GM21390 (cell line): ENCODE measurements around the gene FA2H.
A peak's percentile ranks its signal among the peaks of the same experiment; 100 is the strongest.
"Not testable (repeated sequence)": the region's sequence is repeated elsewhere in the genome, so short reads cannot be mapped to it uniquely, and the experiment has no call there.

Experiments used
- ATAC-seq: cut with Tn5 transposase; IDR thresholded peaks from one replicate; pipeline ENCODE4 v1.9.1; 2021; ENCODE audit not compliant: unreplicated experiment

The FA2H gene

DNA sequence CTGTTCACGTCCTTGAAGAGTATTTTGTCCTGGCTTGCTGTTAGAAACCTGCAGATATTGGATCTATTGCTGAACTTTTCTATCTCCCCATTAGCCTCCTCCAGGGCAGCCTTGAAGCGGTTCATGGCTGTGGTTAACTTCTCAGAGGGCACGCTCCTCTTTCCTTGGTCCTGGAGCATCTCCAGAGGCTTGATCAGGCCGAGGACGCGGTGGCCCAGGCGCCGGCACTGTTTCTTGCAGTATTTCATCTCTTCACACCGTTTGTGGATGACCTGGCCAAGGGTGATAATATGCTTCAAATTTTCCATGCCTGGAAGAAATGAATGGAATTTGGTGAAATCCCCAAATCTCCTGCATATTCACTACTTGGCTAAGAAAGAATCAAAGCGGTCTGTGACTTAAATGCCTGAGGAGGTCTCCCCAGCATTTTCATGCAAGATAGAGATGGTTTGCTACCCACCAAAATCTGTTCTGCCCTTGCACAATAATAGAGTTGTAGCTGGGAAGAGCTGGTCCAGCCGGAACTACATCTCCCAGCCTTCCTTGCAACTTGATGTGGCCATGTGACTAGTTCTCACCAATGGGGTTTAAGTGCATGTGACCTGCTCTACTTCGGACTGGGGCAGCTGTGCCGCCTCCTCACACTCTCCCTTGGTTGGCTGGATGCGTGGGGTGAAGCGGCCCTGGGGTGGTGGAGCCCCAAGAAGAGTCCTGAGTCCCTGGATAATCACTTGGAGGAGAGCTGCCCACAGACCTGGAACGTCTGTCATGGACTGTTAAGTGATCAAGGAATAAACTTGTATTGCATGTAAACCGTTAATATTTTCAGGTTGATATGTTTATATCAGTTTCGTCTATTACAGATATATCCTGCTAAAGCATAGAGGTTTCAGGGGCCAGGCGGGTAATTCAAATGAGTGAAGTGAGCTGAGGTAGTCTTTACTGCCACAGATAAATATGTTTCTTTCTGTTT is 78.9 kb downstream of the FA2H start:
- ATAC-seq, result peak; percentile 85

- ATAC-seq, result no peak
Measured at GRCh38 chr16:74691093-74691855, 83.3 kb downstream of the FA2H start.

DNA sequence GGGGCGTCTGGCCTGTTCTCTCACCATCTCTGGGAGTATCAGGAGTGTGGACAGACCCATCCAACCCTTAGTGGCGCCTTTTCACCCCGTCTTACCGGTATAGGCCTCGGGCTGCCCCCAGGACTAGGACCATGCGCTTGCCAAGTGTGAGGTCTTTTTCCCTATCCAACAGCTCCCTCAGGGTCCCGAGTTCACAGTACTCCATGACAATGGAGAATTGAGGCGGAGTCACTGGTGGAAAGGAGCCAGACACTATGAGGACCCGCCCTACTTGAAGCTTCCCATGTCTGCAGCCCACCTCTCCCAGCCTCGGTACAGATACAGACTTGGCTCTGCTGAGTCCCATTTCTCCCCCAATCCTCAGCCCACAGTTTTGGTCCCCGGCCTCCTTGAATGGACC is 92.1 kb downstream of the FA2H start:
- ATAC-seq, result no peak

DNA sequence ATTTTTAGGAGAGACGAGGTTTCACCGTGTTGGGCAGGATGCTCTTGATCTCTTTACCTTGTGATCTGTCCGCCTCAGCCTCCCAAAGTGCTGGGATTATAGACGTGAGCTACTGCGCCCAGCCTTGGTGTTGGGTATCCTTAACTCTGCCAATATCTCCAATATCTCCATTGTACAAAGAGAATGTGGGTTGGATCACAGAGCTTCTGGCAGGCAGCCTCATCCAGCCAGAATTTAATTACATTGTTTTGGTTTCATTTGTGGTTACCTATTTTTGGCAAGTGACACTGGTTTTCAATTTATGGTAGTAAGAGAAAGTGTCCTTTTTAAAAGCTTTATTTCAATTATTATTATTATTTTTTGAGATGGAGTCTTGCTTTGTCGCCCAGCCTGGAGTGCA is 93.9 kb downstream of the FA2H start:
- no peak for ATAC-seq

- no peak for ATAC-seq
Measured at GRCh38 chr16:74679983-74680382, 94.6 kb downstream of the FA2H start.

DNA sequence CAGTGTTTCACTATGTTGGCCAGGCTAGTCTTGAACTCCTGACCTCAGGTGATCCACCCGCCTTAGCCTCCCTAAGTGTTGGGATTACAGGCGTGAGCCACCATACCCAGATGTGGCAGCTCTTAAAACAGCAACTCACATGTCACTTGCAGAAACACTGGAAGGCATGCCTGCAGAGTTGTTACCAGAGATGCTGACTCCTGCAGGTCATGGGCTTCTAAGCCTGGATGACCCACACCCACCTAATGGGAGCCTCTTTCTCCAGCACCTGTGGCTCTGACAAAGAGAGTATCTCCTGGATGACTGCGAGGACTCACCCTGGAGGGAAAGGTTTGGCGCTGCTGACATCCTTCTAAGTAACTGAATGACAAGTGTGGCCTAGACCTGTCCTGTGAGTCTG is 96.8 kb downstream of the FA2H start:
- ATAC-seq, result no peak

- ATAC-seq, result no peak
Measured at GRCh38 chr16:74673876-74674275, 100.7 kb downstream of the FA2H start.

GRCh38 chr16:74668877-74669276 is 105.7 kb downstream of the FA2H start:
- ATAC-seq, result not testable (repeated sequence)

GRCh38 chr16:74667255-74667700 is 107.3 kb downstream of the FA2H start:
- ATAC-seq, result no peak

DNA sequence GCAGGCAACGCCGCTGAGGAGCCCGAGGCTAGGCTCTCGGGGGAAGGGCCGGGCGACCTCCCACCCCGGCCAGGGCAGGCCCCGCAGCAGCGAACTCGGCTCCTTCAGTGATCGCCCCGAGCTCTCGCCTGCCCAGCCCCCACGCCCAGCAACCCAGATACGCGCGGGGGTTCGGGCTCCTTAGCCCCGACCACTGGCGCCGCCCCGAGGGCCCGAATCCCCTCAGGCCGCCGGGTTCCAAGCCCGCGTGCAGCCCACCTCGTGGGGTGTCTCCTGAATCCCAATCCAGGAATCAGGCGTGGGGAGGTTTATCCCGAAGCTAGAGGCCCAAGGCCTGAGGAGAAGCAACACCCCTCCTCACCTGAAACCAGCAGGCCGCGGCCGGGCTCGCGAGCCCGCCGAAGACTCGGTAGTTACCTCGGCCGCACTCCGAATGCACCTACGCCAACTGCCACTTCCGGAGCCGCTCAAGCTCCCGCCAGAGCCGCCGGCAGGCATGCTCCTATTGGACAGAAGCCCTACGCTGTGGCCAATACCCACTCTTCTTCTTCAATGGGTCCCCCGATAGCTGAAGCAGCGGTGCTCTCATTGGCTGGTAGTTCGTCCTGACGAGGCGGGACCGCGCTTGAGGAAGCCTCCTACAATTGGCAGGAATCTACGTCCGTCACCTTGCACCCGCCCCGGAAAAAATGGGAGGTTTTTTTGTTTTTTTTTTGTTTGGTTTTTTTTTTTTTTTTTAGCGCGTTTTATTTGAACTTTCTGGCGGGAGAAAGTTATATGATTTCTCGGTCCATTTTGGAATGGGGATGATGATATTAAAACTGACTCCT is 108.0 kb downstream of the FA2H start, which contains the start of gene RFWD3:
TSS of gene RFWD3 (minus strand) at position 453 of the 830 bp plus-strand sequence. CDS start 5,428 bp downstream, outside the sequence.
- ATAC-seq, result peak; percentile 100

- no peak for ATAC-seq
Measured at GRCh38 chr16:74666010-74666421, 108.6 kb downstream of the FA2H start.
